ENCODE results near the gene MORN1.

- TF ChIP-seq CTCF (IDR thresholded peaks at IDR 0.05; ENCODE audit: low read depth, low read length) (no peak), EZH2phosphoT487 (IDR thresholded peaks at IDR 0.05; ENCODE audit: low read depth) (no peak)
These were observed 9.2 kb upstream of the MORN1 start for GRCh38 chr1:2400576-2400909.

Data from OCI-LY3 (cell line).